ENCODE results near the gene SPATS2.

Gene SPATS2

GRCh38 chr12:49489154-49489553 is 121.9 kb downstream of the SPATS2 start:
- ChIA-PET CTCF (interaction anchor here (1.1 to 3.4 kb wide), 2 partner anchors 131 to 147 kb away, joined by 3 to 9 read pairs; no protein-coding TSS in a partner anchor), POLR2A (no interaction called here)
- TF ChIP-seq CTCF (IDR thresholded peaks at IDR 0.05; ENCODE audit: control extremely low read depth, extremely low read depth, low read depth, missing control alignments): no peak
- no peak for DNase-seq (ENCODE audit: extremely low spot score)

GRCh38 chr12:49489720-49490119 is 122.5 kb downstream of the SPATS2 start:
- ChIA-PET CTCF (interaction anchor here (1.1 to 3.4 kb wide), 3 partner anchors 25 to 148 kb away, joined by 3 to 9 read pairs (median 9); no protein-coding TSS in a partner anchor), POLR2A (no interaction called here)
- DNase-seq (ENCODE audit: extremely low spot score): no peak
- no peak for TF ChIP-seq CTCF (IDR thresholded peaks at IDR 0.05; ENCODE audit: control extremely low read depth, extremely low read depth, low read depth, missing control alignments)

- no peak for DNase-seq (ENCODE audit: extremely low spot score)
- ChIA-PET POLR2A (no interaction called here), CTCF (interaction anchor here (2.7 kb wide), 1 partner anchor 23 kb away, joined by 9 read pairs; no protein-coding TSS in a partner anchor)
- no peak for TF ChIP-seq CTCF (IDR thresholded peaks at IDR 0.05; ENCODE audit: control extremely low read depth, extremely low read depth, low read depth, missing control alignments)
Observed at GRCh38 chr12:49491823-49492222, 124.6 kb downstream of the SPATS2 start.

- ChIA-PET POLR2A (no interaction called here), CTCF (interaction anchor here (0.9 to 1.9 kb wide), 2 partner anchors 11 to 135 kb away, joined by 4 to 7 read pairs; no protein-coding TSS in a partner anchor)
- DNase-seq (ENCODE audit: extremely low spot score): no peak
- TF ChIP-seq CTCF (IDR thresholded peaks at IDR 0.05; ENCODE audit: control extremely low read depth, extremely low read depth, low read depth, missing control alignments): no peak
Observed at GRCh38 chr12:49493900-49494299, 126.6 kb downstream of the SPATS2 start.

- POLR2A ChIA-PET: no interaction called here
- DNase-seq (ENCODE audit: extremely low spot score): no peak
- TF ChIP-seq CTCF (IDR thresholded peaks at IDR 0.05; ENCODE audit: control extremely low read depth, extremely low read depth, low read depth, missing control alignments): no peak
- CTCF ChIA-PET: interaction anchor here (1.9 to 5.0 kb wide), 6 partner anchors 9 to 138 kb away, joined by 3 to 27 read pairs (median 10); no protein-coding TSS in a partner anchor
Observed at GRCh38 chr12:49496417-49497360, 129.4 kb downstream of the SPATS2 start.

- ChIA-PET CTCF (interaction anchor here (1.5 to 3.8 kb wide), 3 partner anchors 10 to 154 kb away, joined by 3 to 40 read pairs (median 10); no protein-coding TSS in a partner anchor), POLR2A (no interaction called here)
- DNase-seq (ENCODE audit: extremely low spot score): no peak
- no peak for TF ChIP-seq CTCF (IDR thresholded peaks at IDR 0.05; ENCODE audit: control extremely low read depth, extremely low read depth, low read depth, missing control alignments)
Observed at GRCh38 chr12:49501895-49502294, 134.6 kb downstream of the SPATS2 start.

Measured in GM10248 (cell line).